H9 (cell line): ENCODE measurements around the gene LAMC1. TPM values are rescaled to one million over a fixed set of nuclear protein-coding genes. Genes with fewer than 3 reads are reported as not detected.
A peak's percentile ranks its signal among the peaks of the same experiment; 100 is the strongest.

Source experiments
- DNase-seq: peaks from one replicate; pipeline ENCODE4 v3.0.0-alpha.2; 2017
- H2AFZ ChIP-seq: one replicate; pipeline ENCODE4 v1.6.1; 2013; ENCODE audit warnings: mild to moderate bottlenecking, low read length, control low read depth, moderate library complexity
- H2AK5ac ChIP-seq: 2 replicates; pipeline ENCODE4 v1.6.1; 2013; ENCODE audit warnings: low read length, control low read depth, mixed read lengths; ENCODE audit not compliant: insufficient read length
- H2BK120ac ChIP-seq: one replicate; pipeline ENCODE4 v1.6.1; 2013; ENCODE audit warnings: low read depth, mild to moderate bottlenecking, low read length, control low read depth, inconsistent platforms; ENCODE audit not compliant: poor library complexity, severe bottlenecking
- H2BK12ac ChIP-seq: 2 replicates; pipeline ENCODE4 v1.6.1; 2013; ENCODE audit warnings: low read length, control low read depth, mixed read lengths, low read depth; ENCODE audit not compliant: insufficient read length
- H2BK15ac ChIP-seq: 2 replicates; pipeline ENCODE4 v1.6.1; 2013; ENCODE audit warnings: low read depth, low read length, control low read depth
- H2BK20ac ChIP-seq: one replicate; pipeline ENCODE4 v1.6.1; 2013; ENCODE audit warnings: low read depth, mild to moderate bottlenecking, low read length, control low read depth, inconsistent platforms; ENCODE audit not compliant: poor library complexity, severe bottlenecking
- H2BK5ac ChIP-seq: 2 replicates; pipeline ENCODE4 v1.6.1; 2013; ENCODE audit warnings: low read length, control low read depth, mixed read lengths; ENCODE audit not compliant: insufficient read length
- H3K14ac ChIP-seq: 2 replicates; pipeline ENCODE4 v1.6.1; 2013; ENCODE audit warnings: low read length, control low read depth; ENCODE audit not compliant: insufficient read depth
- H3K18ac ChIP-seq: 2 replicates; pipeline ENCODE4 v1.6.1; 2013; ENCODE audit warnings: low read depth, mild to moderate bottlenecking, mixed read lengths, low read length, control low read depth; ENCODE audit not compliant: insufficient read length
- H3K23ac ChIP-seq: 2 replicates; pipeline ENCODE4 v1.6.1; 2013; ENCODE audit warnings: low read length, control low read depth, mixed read lengths, low read depth; ENCODE audit not compliant: insufficient read length
- H3K23me2 ChIP-seq: 2 replicates; pipeline ENCODE4 v1.6.1; 2013; ENCODE audit warnings: low read depth, mild to moderate bottlenecking, mixed read lengths, low read length, control low read depth; ENCODE audit not compliant: insufficient read length, poor library complexity, severe bottlenecking
- H3K27ac ChIP-seq: 2 replicates; pipeline ENCODE4 v1.5.1; 2013; ENCODE audit warnings: low read length, control low read depth, mixed read lengths, low read depth; ENCODE audit not compliant: insufficient read length
- H3K27me3 ChIP-seq: 2 replicates; pipeline ENCODE4 v1.6.1; 2013; ENCODE audit warnings: low read length, control low read depth, inconsistent platforms; ENCODE audit not compliant: insufficient read depth
- H3K4ac ChIP-seq: 2 replicates; pipeline ENCODE4 v1.6.1; 2013; ENCODE audit warnings: low read depth, mild to moderate bottlenecking, control low read depth, inconsistent platforms, low read length, moderate library complexity
- H3K4me1 ChIP-seq: 2 replicates; pipeline ENCODE4 v1.6.1; 2013; ENCODE audit warnings: low read length, control low read depth, inconsistent platforms; ENCODE audit not compliant: insufficient read depth
- H3K4me2 ChIP-seq: 2 replicates; pipeline ENCODE4 v1.6.1; 2013; ENCODE audit warnings: low read length, control low read depth, mixed read lengths; ENCODE audit not compliant: insufficient read length, insufficient read depth
- H3K56ac ChIP-seq: 2 replicates; pipeline ENCODE4 v1.6.1; 2013; ENCODE audit warnings: low read depth, mild to moderate bottlenecking, mixed read lengths, low read length, control low read depth; ENCODE audit not compliant: insufficient read length
- H3K79me1 ChIP-seq: 2 replicates; pipeline ENCODE4 v1.6.1; 2013; ENCODE audit warnings: low read depth, mild to moderate bottlenecking, moderate library complexity, low read length, control low read depth, inconsistent platforms; ENCODE audit not compliant: insufficient read depth, poor library complexity, severe bottlenecking
- H3K79me2 ChIP-seq: 2 replicates; pipeline ENCODE4 v1.6.1; 2013; ENCODE audit warnings: low read length, control low read depth, inconsistent platforms; ENCODE audit not compliant: insufficient read depth
- H3K9ac ChIP-seq: 2 replicates; pipeline ENCODE4 v1.6.1; 2013; ENCODE audit warnings: low read length, control low read depth, mixed read lengths; ENCODE audit not compliant: insufficient read length; ENCODE audit errors: extremely low read depth
- H3K9me3 ChIP-seq: one replicate; pipeline ENCODE4 v1.6.1; 2013; ENCODE audit warnings: low read depth, low read length, inconsistent platforms; ENCODE audit not compliant: control insufficient read depth
- H3T11ph ChIP-seq: one replicate; pipeline ENCODE4 v1.6.1; 2013; ENCODE audit warnings: mild to moderate bottlenecking, low read length, control low read depth, inconsistent platforms
- H4K20me1 ChIP-seq: one replicate; pipeline ENCODE4 v1.6.1; 2013; ENCODE audit not compliant: control insufficient read depth, insufficient read length, insufficient read depth
- H4K5ac ChIP-seq: 2 replicates; pipeline ENCODE4 v1.6.1; 2013; ENCODE audit warnings: low read depth, mild to moderate bottlenecking, mixed read lengths, low read length, control low read depth; ENCODE audit not compliant: insufficient read length
- H4K8ac ChIP-seq: replicated peaks from 2 replicates; pipeline ENCODE4 v1.6.1; 2013; ENCODE audit warnings: low read length, control low read depth, mixed read lengths, low read depth; ENCODE audit not compliant: insufficient read length
- H4K91ac ChIP-seq: 2 replicates; pipeline ENCODE4 v1.6.1; 2013; ENCODE audit warnings: low read depth, mild to moderate bottlenecking, moderate library complexity, mixed read lengths, low read length, control low read depth; ENCODE audit not compliant: insufficient read length
- H3K27ac Mint-ChIP-seq, 3 experiments: 2 replicates in 2 of 3; 3 replicates in 1 of 3; pipeline ENCODE4 v1.8.0; 2020 to 2021; ENCODE audit warnings: mixed read lengths in 3 of 3, mild to moderate bottlenecking in 1 of 3, moderate library complexity in 1 of 3
- H3K27me3 Mint-ChIP-seq: 2 replicates; pipeline ENCODE4 v1.8.0; 2021; ENCODE audit warnings: low read depth, mild to moderate bottlenecking, moderate library complexity, mixed read lengths
- H3K36me3 Mint-ChIP-seq, 3 experiments: 2 replicates in 2 of 3; 3 replicates in 1 of 3; pipeline ENCODE4 v1.8.0; 2020 to 2021; ENCODE audit warnings: low read depth in 3 of 3, mixed read lengths in 3 of 3; ENCODE audit not compliant: insufficient read depth in 1 of 3
- H3K4me1 Mint-ChIP-seq, 2 experiments: 2 replicates each; pipeline ENCODE4 v1.8.0; 2020; ENCODE audit warnings: mixed read lengths in 2 of 2
- H3K4me3 Mint-ChIP-seq, 2 experiments: 2 replicates in 1 of 2; 3 replicates in 1 of 2; pipeline ENCODE4 v1.8.0; 2020 to 2021; ENCODE audit warnings: mild to moderate bottlenecking in 2 of 2, mixed read lengths in 2 of 2, moderate library complexity in 1 of 2
- H3K9me3 Mint-ChIP-seq, 2 experiments: 2 replicates in 1 of 2; 3 replicates in 1 of 2; pipeline ENCODE4 v1.8.0; 2020; ENCODE audit warnings: mild to moderate bottlenecking in 2 of 2, mixed read lengths in 2 of 2, moderate library complexity in 1 of 2
- CTCF ChIP-seq: fragments of 200-600 bp; sonication (generic); conservative IDR thresholded peaks from 3 replicates; pipeline ENCODE4 v1.8.0; 2021; ENCODE audit warnings: antibody characterized with exemption, mild to moderate bottlenecking
- WGBS: extraction: QIAGEN DNeasy Blood & Tissue Kit; methylation state at CpG from one replicate; pipeline ENCODE4 v1.1.7; 2013; ENCODE audit warnings: missing lambda C conversion rate, low lambda C conversion rate, mixed read lengths; ENCODE audit not compliant: insufficient read length; ENCODE audit errors: extremely low coverage; 5-methylcytosine and 5-hydroxymethylcytosine counted together
- total RNA-seq: library from RNA; stranded (reverse); gene quantifications from 2 replicates; pipeline ENCODE4 v1.2.1, GENCODE V29; 2021

Gene LAMC1
- total RNA-seq, 1 experiment from 2014 or later = 96.2 TPM

- no peaks in the 10 kb centered on the region for H3K27me3 ChIP-seq
- TF ChIP-seq CTCF = no peak
- no peaks in the 10 kb centered on the region for H3K79me2 ChIP-seq
- no CpG with 5 or more reads among the region's 15 CpGs for WGBS
- H3K36me3 Mint-ChIP-seq = peaks cover 28 to 73% (median 62%) of the 10 kb centered on the region in 3 experiments
- H2BK5ac ChIP-seq = no peak overlapping the region
- H3K4me3 Mint-ChIP-seq = no peak overlapping the region
- no peak overlapping the region for H3K23ac ChIP-seq
- no peak overlapping the region for H2BK12ac ChIP-seq
- H3K9me3 ChIP-seq = no peaks in the 10 kb centered on the region
- peaks cover 4 to 6% of the 10 kb centered on the region in 2 experiments; a peak in 3 of 4 replicates for H3K4me1 Mint-ChIP-seq
- no peak overlapping the region for H3K14ac ChIP-seq
- no peaks in the 10 kb centered on the region for H3K27me3 Mint-ChIP-seq
- H3K79me1 ChIP-seq = no peaks in the 10 kb centered on the region
- no peak overlapping the region for H2AK5ac ChIP-seq
- DNase-seq = no peak
- H2BK20ac ChIP-seq = no peak overlapping the region
- H3K9me3 Mint-ChIP-seq = no peaks in the 10 kb centered on the region
- H4K5ac ChIP-seq = no peak overlapping the region
- H3T11ph ChIP-seq = no peak overlapping the region
- no peak overlapping the region for H3K4ac ChIP-seq
- no peaks in the 10 kb centered on the region for H3K4me1 ChIP-seq
- no peak overlapping the region for H3K56ac ChIP-seq
- no peak overlapping the region for H3K4me2 ChIP-seq
- H2BK120ac ChIP-seq = no peak overlapping the region
- H4K91ac ChIP-seq = no peak overlapping the region
- H3K18ac ChIP-seq = no peak overlapping the region
- H4K20me1 ChIP-seq = no peaks in the 10 kb centered on the region
- H2BK15ac ChIP-seq = no peak overlapping the region
- no peak overlapping the region for H2AFZ ChIP-seq
- H3K23me2 ChIP-seq = no peaks in the 10 kb centered on the region
- H3K27ac ChIP-seq = no peak overlapping the region
- no peak overlapping the region for H4K8ac ChIP-seq
- H3K27ac Mint-ChIP-seq = peak overlapping the region in 1 of 3 experiments; percentile 63; a peak in 1 of 7 replicates
- H3K9ac ChIP-seq = no peak overlapping the region
These were observed 106.9 kb downstream of the LAMC1 start for GRCh38 chr1:183129921-183130690.
